Measurements from ENCODE around the gene TBC1D10B.

Gene TBC1D10B

DNA sequence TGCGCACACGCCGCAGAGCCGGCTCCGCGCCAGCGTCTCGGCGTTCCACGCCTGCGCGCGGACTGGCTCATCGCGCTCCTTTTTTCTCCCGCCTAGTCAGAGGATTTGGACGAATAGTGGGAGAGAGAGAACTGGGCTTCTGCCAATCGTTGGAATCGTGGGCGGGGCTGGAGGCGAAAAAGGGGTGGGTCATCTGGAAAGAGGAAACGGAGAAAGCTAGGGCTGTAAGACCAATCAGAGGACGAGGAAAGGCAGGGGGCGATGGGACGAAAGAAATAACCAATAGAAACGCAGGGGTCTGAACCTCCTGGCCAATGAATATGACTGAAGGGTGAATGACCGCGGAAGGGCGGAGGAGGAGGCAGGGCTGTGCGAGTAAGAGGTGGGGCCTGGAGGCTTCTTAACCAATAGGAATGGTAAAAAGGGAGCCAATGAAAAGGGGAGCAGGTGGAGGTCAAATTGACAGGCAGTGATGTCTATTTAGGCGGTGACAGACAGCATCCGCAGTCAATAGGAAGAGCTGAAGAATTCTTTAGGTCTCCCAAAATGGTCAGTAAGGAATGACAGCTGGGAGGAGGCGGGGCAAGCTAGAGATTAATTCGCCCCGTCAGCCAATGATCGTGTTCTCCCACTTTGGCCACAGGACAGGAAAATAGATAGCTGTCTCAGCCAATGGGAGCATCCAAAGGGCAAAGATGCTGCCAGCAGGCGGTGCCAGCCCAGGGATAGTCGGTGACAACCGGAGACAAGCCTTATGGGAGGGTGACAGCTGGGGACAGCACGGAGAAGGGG lies at the start of gene TBC1D10B:
TSS of gene TBC1D10B (minus strand) at position 39 of the 792 bp plus-strand sequence. CDS start 311 bp downstream, outside the sequence.
- Mint-ChIP-seq H3K4me1 (ENCODE audit: low read depth) (peaks cover 45% of the 10 kb centered on the region), H3K4me3 (peak within 1 kb of the TSS; percentile 96), H3K27me3 (no peaks in the 10 kb centered on the region), H3K36me3 (ENCODE audit: low read depth) (peaks cover 15% of the 10 kb centered on the region), H3K27ac (peak within 1 kb of the TSS; percentile 95), H3K9me3 (no peaks in the 10 kb centered on the region)

DNA sequence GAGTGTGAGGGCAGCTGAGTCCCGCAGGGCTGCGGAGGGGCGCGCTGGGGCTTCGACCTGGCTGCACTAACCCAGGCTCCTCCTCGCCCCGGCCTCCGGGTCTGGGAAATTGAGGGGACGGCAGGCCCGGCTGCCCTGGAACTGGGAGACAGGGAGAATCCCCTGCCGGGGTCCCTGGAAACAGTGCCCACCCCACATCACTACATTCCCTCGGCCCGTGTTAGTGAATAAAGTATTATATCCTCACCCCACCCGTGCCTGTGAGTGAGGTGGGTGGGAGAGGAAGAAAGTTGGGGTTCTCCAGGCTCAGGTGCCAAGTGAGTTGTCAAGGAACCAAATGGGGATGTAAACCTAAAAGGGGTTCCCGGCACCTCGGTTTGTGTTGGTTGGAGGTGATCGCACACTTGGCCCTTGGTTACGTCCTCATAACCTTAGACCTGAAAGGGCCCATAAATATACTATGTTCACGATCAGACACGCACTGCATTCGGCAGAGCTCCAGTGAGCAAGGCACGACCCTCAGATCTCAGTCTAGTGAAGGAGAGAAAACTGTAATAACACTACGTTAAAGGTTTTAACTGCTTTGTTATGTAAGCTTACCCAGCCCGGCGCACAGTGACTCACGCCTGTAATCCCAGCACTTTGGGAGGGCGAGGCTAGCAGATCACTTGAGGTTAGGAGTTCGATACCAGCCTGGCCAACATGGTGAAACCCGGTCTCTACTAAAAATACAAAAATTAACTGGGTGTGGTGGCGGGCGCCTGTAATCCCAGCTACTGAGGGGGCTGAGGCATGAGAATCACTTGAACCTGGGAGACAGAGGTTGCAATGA lies 48.3 kb upstream of the TBC1D10B start:
- no peaks in the 10 kb centered on the region for H3K27me3 Mint-ChIP-seq
- peaks cover 30% of the 10 kb centered on the region for H3K4me1 Mint-ChIP-seq (ENCODE audit: low read depth)
- H3K9me3 Mint-ChIP-seq = no peaks in the 10 kb centered on the region
- peak overlapping the region; percentile 67 for H3K4me3 Mint-ChIP-seq
- peaks cover 52% of the 10 kb centered on the region for H3K36me3 Mint-ChIP-seq (ENCODE audit: low read depth)
- peak overlapping the region; percentile 31 for H3K27ac Mint-ChIP-seq

GRCh38 chr16:30417529-30418349 lies 47.4 kb upstream of the TBC1D10B start:
- H3K27me3 Mint-ChIP-seq = no peaks in the 10 kb centered on the region

GRCh38 chr16:30416624-30417528 lies 46.6 kb upstream of the TBC1D10B start:
- Mint-ChIP-seq H3K27me3 (no peaks in the 10 kb centered on the region), H3K4me3 (no peak overlapping the region), H3K36me3 (ENCODE audit: low read depth) (peaks cover 47% of the 10 kb centered on the region), H3K27ac (no peak overlapping the region), H3K4me1 (ENCODE audit: low read depth) (peaks cover 44% of the 10 kb centered on the region), H3K9me3 (no peaks in the 10 kb centered on the region)

More at GRCh38 chr16:30417529-30418349, 47.4 kb upstream of the TBC1D10B start:
- H3K27ac Mint-ChIP-seq = peak overlapping the region; percentile 36
- no peaks in the 10 kb centered on the region for H3K9me3 Mint-ChIP-seq
- peak overlapping the region; percentile 67 for H3K4me3 Mint-ChIP-seq
- peaks cover 35% of the 10 kb centered on the region for H3K4me1 Mint-ChIP-seq (ENCODE audit: low read depth)
- peaks cover 50% of the 10 kb centered on the region for H3K36me3 Mint-ChIP-seq (ENCODE audit: low read depth)

- H3K4me1 Mint-ChIP-seq (ENCODE audit: low read depth) = peaks cover 44% of the 10 kb centered on the region
- no peak overlapping the region for H3K4me3 Mint-ChIP-seq
- no peaks in the 10 kb centered on the region for H3K27me3 Mint-ChIP-seq
- peaks cover 47% of the 10 kb centered on the region for H3K36me3 Mint-ChIP-seq (ENCODE audit: low read depth)
- no peaks in the 10 kb centered on the region for H3K9me3 Mint-ChIP-seq
- no peak overlapping the region for H3K27ac Mint-ChIP-seq
Measured at GRCh38 chr16:30416047-30416603, 45.8 kb upstream of the TBC1D10B start.

GRCh38 chr16:30414159-30414558 lies 43.9 kb upstream of the TBC1D10B start:
- Mint-ChIP-seq H3K36me3 (ENCODE audit: low read depth) (peaks cover 41% of the 10 kb centered on the region), H3K4me1 (ENCODE audit: low read depth) (peaks cover 51% of the 10 kb centered on the region), H3K4me3 (no peak overlapping the region), H3K27ac (peak overlapping the region; percentile 9), H3K27me3 (no peaks in the 10 kb centered on the region), H3K9me3 (no peaks in the 10 kb centered on the region)

GRCh38 chr16:30413112-30413806 lies 43.0 kb upstream of the TBC1D10B start:
- H3K4me1 Mint-ChIP-seq (ENCODE audit: low read depth) = peaks cover 51% of the 10 kb centered on the region
- peaks cover 37% of the 10 kb centered on the region for H3K36me3 Mint-ChIP-seq (ENCODE audit: low read depth)
- H3K27me3 Mint-ChIP-seq = no peaks in the 10 kb centered on the region
- H3K27ac Mint-ChIP-seq = no peak overlapping the region
- H3K4me3 Mint-ChIP-seq = no peak overlapping the region
- no peaks in the 10 kb centered on the region for H3K9me3 Mint-ChIP-seq

DNA sequence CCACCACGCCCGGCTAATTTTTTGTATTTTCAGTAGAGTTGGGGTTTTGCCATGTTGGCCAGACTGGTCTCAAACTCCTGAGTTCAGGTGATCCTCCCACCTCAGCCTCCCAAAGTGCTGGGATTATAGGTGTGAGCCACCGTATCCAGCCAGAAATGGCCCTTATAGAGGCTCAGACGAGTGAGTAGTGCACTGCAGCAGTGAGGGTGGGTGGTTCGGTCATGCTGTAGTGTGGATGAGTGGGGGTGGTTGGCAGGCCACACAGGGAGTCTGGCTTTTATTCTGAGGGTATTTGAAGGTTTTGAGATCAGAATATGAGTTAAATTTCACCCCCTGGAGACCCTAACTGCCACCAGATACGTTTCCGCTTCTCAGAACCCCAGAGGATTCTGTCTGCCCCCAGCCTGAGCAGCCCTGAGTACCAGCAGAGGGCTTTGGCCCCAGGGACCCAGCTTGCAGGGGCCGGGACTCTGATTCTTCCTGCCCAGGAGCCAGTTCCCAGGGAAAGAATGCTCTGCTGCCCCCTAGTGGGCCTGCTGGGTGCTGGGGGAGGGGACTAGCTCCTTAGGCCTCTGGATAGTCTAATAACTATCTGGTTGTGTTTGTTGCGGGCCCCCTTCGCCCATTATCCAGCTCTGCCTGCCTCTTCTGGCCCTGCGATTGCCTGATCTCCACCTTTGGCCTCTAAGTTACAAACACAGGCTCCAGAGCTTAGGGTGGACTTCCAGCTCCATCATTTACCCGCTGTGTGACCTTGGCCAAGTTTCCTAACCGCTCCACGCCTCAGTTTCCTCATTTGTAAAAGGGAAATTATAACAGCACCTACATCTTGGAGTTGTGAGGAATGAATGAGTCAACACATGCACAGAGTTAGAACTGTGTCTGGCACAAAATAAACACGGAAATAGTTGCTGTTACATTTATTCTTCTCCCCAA lies 39.1 kb upstream of the TBC1D10B start:
- H3K36me3 Mint-ChIP-seq (ENCODE audit: low read depth) = peaks cover 22% of the 10 kb centered on the region
- no peaks in the 10 kb centered on the region for H3K27me3 Mint-ChIP-seq
- no peaks in the 10 kb centered on the region for H3K9me3 Mint-ChIP-seq
- H3K4me1 Mint-ChIP-seq (ENCODE audit: low read depth) = peaks cover 41% of the 10 kb centered on the region
- H3K4me3 Mint-ChIP-seq = peak overlapping the region; percentile 83
- H3K27ac Mint-ChIP-seq = no peak overlapping the region

DNA sequence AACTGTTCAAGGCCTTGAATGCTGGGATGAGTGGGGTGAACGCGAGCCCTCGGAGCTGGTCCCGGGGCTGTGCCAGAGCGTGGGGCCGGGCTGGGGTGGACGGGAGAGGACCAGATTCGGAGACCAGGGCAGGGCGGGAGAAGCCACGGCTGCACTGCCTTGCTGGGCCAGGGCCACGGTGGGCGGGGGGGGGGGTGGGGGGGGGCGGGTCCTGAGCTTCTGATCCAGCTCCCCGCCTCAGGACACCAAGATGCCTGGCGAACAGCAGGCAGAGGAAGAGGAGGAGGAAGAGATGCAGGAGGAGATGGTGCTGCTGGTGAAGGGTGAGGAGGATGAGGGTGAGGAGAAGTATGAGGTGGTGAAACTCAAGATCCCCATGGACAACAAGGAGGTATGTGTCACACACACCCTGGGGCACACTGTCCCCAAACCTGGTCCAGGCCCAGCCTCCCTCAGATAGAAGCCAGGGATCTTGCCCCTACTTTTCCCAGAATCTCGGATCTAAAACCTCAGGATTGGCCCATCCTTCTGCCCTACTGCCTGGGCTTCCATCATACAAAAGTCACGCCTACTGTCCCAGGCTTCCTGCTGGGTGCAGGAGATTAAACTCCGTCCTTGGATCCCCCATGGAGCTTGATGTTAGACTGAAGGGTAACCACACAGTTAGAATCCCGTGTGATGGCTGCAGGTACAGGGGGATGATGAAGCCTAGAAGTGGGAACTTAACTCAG lies 37.7 kb upstream of the TBC1D10B start:
- Mint-ChIP-seq H3K4me3 (peak overlapping the region; percentile 83), H3K27ac (peak overlapping the region; percentile 71), H3K4me1 (ENCODE audit: low read depth) (peaks cover 37% of the 10 kb centered on the region), H3K27me3 (no peaks in the 10 kb centered on the region), H3K36me3 (ENCODE audit: low read depth) (peaks cover 15% of the 10 kb centered on the region), H3K9me3 (no peaks in the 10 kb centered on the region)

DNA sequence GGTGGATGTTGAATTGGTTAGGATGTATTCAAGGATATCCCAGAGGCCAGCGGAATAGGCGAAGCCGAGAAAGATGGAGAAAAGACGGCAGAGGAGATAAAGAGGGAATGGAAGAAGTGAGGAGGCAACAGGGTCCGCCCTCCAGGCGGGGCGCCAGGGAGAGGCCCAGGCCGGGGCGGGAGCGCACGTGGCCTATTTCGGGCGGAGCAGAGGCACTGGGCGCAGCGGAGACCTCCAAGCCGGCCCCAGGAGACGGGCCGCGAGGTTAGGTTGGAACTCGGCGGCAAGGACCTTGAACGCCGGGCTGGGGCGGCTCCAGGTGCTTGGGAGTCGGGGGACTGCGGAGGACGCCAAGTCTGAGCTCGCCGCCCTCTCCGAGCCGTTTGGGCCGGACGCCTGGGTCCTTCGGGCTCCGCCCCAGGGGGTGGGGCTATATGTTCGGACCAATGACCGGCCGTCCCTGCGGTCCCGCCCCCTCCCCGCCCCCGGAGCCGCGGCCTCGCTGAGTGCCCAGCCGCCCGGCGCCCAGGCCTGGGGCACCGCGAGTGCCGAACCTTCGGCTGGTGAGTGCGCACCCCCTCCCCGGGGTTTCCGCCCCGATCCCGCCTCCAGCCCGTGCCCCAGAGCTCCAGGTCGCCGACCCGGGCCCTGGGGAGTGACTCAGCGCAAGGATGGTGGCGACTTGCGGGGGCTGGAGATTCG lies 37.0 kb upstream of the TBC1D10B start, which contains the start of gene ZNF771:
TSS of gene ZNF771 (plus strand) at position 505 of the 702 bp plus-strand sequence. CDS start 448 bp downstream, outside the sequence.
- Mint-ChIP-seq H3K36me3 (ENCODE audit: low read depth) (peaks cover 14% of the 10 kb centered on the region), H3K27me3 (no peaks in the 10 kb centered on the region)

GRCh38 chr16:30406795-30407101 lies 36.5 kb upstream of the TBC1D10B start:
- Mint-ChIP-seq H3K36me3 (ENCODE audit: low read depth) (peaks cover 9% of the 10 kb centered on the region), H3K4me1 (ENCODE audit: low read depth) (peaks cover 26% of the 10 kb centered on the region), H3K9me3 (no peaks in the 10 kb centered on the region), H3K4me3 (peak overlapping the region; percentile 91), H3K27ac (peak overlapping the region; percentile 99), H3K27me3 (no peaks in the 10 kb centered on the region)

More for the DNA sequence above, 37.0 kb upstream of the TBC1D10B start, which contains the start of gene ZNF771:
- H3K27ac Mint-ChIP-seq = peak within 1 kb of the TSS; percentile 99
- no peaks in the 10 kb centered on the region for H3K9me3 Mint-ChIP-seq
- peaks cover 30% of the 10 kb centered on the region for H3K4me1 Mint-ChIP-seq (ENCODE audit: low read depth)
- H3K4me3 Mint-ChIP-seq = peak within 1 kb of the TSS; percentile 91

All from stimulated activated naive CD8-positive, alpha-beta T cell treated with anti-CD3 and anti-CD28 coated beads, Interleukin-15, Interleukin-2, amounts not matched to agents 100 ng/mL and 50 ng/mL, for 24 hours (primary cell).